Coronary artery (tissue), 2 donors: ENCODE results near the gene RERE.

Experiments used
- DNase-seq: peaks from one replicate; pipeline ENCODE4 v3.0.0-alpha.2; 2017; ENCODE audit warnings: low spot score
- H3K27ac ChIP-seq, 2 donors: fragments of 200-600 bp; sonication (generic); one replicate each; pipeline ENCODE4 v1.5.1; 2016 to 2019
- H3K4me3 ChIP-seq: fragments of 200-600 bp; sonication (generic); 2 replicates; pipeline ENCODE4 v1.5.1; 2016; ENCODE audit warnings: mild to moderate bottlenecking, moderate library complexity
- TF ChIP-seq, protein P1 (sequence below): fragments of 200-600 bp; sonication (generic); IDR thresholded peaks from one replicate; pipeline ENCODE4 v1.5.1; 2019; ENCODE audit warnings: antibody characterized with exemption

The RERE gene

DNA sequence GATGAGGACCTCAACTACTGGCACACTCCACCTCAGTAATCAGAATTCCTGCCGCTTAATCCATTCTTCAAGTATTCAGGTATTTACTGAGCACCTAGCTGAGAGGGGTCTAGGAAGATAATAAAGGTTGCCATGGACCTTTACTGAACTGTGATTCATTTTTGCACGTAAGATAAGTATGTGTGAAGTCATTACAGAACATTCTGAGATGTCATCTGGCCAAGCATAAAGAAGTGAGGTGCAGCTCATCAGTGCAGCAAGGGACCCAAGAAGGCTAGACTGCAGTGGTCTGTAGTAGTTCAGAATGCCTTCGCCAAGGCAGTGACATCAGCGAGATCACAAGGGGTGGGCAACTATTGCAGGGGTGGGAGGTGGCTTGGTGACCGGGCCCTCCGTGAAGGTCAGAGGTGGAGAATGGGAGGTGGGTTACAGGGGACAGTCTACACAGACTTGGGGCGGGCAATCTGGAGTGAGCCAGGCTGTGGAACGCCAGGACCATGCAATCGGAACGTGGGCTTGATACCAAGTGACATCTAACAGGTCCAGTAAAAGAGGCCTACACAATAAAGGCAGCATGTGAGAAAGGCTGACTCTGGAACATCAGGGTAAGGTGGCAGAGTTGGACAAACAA lies 392.2 kb downstream of the RERE start:
- no peak for DNase-seq
- Histone ChIP-seq H3K27ac (peak overlapping the region; percentile 98 to 99), H3K4me3 (peak overlapping the region; percentile 84)
- TF ChIP-seq, protein P1, sequence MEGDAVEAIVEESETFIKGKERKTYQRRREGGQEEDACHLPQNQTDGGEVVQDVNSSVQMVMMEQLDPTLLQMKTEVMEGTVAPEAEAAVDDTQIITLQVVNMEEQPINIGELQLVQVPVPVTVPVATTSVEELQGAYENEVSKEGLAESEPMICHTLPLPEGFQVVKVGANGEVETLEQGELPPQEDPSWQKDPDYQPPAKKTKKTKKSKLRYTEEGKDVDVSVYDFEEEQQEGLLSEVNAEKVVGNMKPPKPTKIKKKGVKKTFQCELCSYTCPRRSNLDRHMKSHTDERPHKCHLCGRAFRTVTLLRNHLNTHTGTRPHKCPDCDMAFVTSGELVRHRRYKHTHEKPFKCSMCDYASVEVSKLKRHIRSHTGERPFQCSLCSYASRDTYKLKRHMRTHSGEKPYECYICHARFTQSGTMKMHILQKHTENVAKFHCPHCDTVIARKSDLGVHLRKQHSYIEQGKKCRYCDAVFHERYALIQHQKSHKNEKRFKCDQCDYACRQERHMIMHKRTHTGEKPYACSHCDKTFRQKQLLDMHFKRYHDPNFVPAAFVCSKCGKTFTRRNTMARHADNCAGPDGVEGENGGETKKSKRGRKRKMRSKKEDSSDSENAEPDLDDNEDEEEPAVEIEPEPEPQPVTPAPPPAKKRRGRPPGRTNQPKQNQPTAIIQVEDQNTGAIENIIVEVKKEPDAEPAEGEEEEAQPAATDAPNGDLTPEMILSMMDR = no peak

DNA sequence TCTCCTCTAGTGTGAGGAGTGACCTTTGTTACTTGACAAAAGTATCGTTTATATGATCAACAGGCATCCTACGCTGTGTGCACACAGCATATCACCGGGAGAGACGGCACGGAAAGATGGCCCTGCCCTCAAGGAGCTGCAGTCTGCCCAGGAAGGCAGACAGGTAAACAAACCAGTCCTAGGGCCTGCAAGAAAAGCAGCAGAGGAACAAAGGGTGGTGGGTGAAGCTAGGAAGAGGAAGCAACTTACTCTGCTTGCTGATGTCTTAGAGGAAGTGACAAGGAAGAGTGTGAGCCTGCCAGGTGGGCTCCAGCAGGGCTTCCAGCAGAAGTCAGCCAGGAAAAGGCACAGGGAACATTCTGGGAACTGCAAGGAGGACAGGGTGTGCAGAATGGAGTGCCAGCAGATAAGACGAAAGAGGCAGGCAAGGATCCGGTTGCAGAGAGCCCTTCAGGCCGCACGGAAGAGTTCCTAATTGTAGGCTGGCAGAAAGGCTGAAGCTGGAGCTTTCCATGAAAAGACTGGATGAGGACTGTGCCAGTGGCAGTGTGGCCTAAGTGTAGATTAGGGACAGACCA lies 392.8 kb downstream of the RERE start:
- DNase-seq = peak; percentile 85
- peak overlapping the region; percentile 84 for H3K4me3 ChIP-seq
- TF ChIP-seq, protein P1 = no peak
- H3K27ac ChIP-seq = peak overlapping the region; percentile 98 to 99

DNA sequence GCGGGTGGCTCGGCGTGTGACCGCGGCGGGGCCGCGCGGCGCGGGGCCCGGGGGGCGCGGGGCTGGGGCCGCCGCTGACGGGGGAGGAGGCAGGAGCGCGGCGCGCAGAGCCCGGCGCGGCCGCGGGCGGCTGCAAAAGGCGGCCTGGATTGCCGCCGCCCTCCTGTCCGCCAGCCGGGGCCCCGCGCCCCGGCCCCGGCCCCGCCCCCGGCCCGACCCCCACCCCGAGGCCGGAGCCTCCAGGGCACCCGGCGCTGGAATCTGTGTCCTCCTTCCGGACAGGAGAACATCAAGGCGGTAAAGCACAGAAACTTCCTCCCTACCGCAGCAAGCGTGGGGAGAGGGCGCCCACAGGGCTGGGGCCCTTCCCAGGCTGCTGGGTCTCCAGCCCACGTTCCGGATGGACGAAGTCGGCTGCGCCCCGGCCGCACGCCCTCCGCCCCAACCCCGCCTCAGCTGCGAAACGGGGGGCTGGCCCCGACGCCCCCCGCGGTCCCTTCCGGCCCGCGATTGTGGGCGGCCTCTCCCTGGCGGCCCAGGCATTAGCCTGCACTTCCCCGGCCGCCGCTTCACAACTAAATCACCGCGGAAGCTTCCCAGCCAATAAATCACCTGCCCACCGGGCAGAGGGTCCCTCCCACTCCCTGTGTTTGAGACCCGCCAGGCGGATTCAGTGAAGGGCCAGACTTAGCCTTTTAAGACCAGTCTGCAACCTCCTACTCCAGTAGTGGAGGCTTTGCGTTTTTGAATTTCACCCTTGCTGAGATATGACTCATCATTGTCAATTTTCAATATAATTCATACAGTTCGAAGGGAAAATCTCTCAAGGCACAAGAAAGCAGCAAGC lies 393.5 kb downstream of the RERE start:
- DNase-seq = peak; percentile 80
- peak overlapping the region; percentile 98 to 99 for H3K27ac ChIP-seq
- TF ChIP-seq, protein P1 = no peak
- peak overlapping the region; percentile 84 for H3K4me3 ChIP-seq

DNA sequence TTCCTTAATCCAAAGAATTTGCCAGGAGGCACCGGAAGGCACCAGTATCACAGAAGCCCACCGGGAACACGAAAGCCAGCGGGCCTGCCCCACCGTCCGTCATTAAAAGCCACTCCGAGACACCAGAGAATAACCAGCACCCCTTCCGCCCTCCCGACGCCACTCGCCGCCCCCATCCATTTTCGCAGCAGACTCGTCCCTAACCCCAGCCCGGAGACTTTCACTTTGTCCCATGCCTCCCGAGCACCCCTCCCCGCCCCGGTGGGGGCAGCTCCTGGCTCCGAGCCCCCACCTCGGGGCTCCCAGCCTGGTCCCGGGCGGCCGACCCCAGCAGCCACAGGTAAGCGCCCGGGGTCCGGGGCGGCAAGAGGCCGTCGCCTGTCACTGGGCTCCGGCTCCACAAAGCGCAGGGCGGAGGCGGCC lies 394.2 kb downstream of the RERE start:
- H3K27ac ChIP-seq = peak overlapping the region; percentile 98 to 99
- TF ChIP-seq, protein P1 = no peak
- DNase-seq = peak; percentile 77
- peak overlapping the region; percentile 84 for H3K4me3 ChIP-seq

DNA sequence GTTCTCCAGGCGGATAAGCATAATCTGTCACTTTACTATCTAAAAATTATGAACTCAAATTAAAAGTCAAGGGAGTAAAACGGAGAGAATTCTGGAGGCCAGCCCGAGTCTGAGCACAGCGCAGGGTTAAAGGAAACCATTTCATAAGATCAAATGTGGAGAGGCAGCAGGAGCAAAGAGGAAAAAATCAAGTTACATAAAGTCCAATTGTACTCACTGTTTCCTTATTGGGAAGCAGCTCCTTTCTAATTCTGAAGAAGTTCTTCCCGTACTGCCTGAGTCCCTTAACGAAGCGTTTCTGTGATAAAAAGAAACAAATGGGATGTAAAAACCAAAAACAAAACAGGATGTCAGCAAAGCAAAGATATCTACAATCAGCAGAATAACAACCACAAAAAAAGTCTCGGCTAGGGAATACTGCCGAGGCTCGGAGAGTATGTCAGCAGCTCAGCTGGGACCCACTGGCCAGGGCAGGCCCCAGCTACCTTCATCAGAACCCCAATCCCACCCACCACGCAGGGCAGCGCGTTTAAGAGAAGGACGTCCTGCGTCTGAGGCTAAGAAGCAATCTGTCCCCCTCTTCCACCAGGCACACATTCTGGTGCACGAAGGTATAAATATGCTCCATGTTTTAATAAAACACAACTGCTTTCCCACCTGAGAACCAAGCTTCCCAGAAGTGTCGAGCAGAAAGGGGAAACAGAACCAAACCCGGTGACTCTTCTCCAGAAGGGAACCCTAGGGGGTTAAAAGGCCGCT lies 394.8 kb downstream of the RERE start:
- no peak for DNase-seq
- peak overlapping the region; percentile 84 for H3K4me3 ChIP-seq
- H3K27ac ChIP-seq = peak overlapping the region; percentile 98 to 99
- TF ChIP-seq, protein P1 = no peak

DNA sequence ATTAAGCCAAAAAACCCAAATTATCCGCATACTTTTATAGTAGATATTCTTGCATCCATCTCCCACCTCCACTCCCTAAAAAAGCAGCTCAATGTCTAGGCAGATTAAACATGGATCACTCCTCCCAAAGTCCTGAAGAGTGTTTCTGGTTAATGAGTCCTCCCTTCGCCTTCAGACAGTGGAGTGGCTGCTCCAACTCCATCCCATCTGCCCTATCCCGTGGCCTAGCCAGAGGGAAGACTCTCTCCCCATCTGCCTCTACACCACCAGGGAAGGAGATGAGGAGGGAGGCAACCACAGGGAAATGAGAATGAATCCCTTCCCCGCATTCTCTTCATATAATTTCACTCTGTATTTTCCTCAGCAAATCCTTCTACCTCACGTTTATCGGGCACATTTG lies 395.7 kb downstream of the RERE start:
- no peak for DNase-seq
- Histone ChIP-seq H3K27ac (peak overlapping the region; percentile 98 to 99), H3K4me3 (peak overlapping the region; percentile 84)
- TF ChIP-seq, protein P1 = no peak
